Brain microvascular endothelial cell (primary cell): ENCODE measurements around the gene TFAP2A.

ENCODE experiments used
- DNase-seq: peaks from one replicate; pipeline ENCODE4 v3.0.0-alpha.2; 2020
- H3K27ac ChIP-seq: fragments of 250-450 bp; sonication (Bioruptor Pico); 2 replicates; pipeline ENCODE4 v1.5.1; 2020; ENCODE audit warnings: mild to moderate bottlenecking, moderate library complexity
- H3K27me3 ChIP-seq: fragments of 250-450 bp; sonication (Bioruptor Pico); replicated peaks from 2 replicates; pipeline ENCODE4 v1.5.1; 2020; ENCODE audit warnings: mild to moderate bottlenecking
- H3K36me3 ChIP-seq: fragments of 250-450 bp; sonication (Bioruptor Pico); replicated peaks from 2 replicates; pipeline ENCODE4 v1.5.1; 2020; ENCODE audit warnings: mild to moderate bottlenecking
- H3K4me3 ChIP-seq: 2 replicates; pipeline ENCODE4 v1.5.1; 2011; ENCODE audit warnings: low read depth, mild to moderate bottlenecking, control low read depth, low read length, moderate library complexity
- CTCF ChIP-seq: IDR thresholded peaks from 2 replicates; pipeline ENCODE4 v1.5.1; 2011; ENCODE audit warnings: low read depth, mild to moderate bottlenecking, moderate library complexity, low read length, control low read depth, inconsistent platforms; ENCODE audit errors: missing control alignments
- in situ Hi-C: cut with HindIII; loops from 2 replicates; pipeline ENCODE4 v1.10.0; 2017; ENCODE audit warnings: low sequenced_read_pairs, low pct_ligation_motif_present

TFAP2A gene

GRCh38 chr6:10396785-10397184 lies 18.1 kb downstream of the TFAP2A start:
- Histone ChIP-seq H3K27ac (no peak overlapping the region), H3K36me3 (no peaks in the 10 kb centered on the region), H3K27me3 (peaks cover 43% of the 10 kb centered on the region), H3K4me3 (no peak overlapping the region)
- in situ Hi-C loops, result no loop called here
- no peak for TF ChIP-seq CTCF
- no peak for DNase-seq

DNA sequence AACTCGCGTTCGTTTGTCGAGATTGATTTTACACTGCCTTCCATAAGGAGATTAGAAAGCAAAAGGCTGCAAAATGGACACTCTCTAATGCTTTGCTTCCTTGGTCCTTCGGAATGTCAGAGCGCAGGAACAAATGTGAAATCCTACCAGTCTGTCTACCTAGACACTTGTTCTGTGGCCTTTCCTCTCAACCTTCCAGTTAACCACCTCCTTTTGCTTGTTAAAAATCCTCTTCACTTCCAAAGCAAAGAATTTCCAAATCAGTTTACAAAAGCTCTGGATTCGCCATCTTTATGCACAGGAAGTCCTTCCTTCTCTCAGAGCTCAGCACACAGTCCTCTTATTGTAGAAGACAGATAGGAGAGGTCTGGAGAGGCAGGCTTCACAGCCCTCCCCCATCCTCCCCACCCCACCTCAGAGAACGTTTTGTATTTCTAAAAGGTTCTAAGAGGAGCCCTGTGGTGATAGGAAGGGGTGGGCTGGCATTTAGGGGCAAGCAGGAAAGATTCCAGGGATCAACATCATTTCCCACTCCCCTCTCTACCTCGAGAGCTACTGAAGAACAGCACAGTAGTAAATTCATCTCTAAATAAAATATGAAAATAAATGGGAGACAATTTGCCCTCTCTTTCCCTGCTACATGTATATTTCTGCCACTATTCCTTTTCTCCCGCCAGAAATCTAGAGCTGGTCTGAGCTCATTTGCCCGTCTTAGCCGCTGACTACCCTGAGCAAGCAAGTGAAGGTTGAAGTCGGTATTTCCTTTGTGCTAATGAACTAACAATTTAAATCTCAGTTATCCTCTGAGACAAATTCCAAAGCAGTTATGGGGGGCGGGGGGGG lies 18.9 kb downstream of the TFAP2A start:
- DNase-seq, result no peak
- Histone ChIP-seq H3K27me3 (peaks cover 52% of the 10 kb centered on the region), H3K36me3 (no peaks in the 10 kb centered on the region), H3K4me3 (peak overlapping the region; percentile 28), H3K27ac (no peak overlapping the region)
- TF ChIP-seq CTCF, result no peak
- in situ Hi-C loops, result no loop called here

DNA sequence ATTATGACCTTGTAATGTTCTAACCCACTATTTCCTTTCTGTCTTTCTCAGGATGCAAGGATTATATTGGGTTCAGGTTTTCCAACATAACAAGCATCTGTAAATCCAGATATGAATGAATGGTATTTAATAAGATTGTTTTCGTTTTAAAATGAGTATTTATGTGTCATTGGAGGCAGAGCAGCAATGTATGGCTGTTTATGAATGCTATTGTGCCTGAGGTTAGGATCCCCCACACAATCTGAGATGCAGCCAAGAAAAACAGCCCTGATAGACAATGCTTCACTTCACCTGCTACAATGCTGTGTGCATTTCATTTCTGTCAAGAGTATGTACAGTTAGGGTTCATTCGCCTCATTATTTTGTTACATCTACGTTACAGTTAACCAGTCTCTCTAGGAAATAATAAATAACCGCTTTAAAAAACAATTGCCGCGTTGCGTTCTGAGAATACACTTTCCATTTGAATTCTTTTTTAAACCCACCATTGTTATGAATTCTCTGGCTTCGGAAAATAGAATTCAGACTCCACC lies 19.6 kb downstream of the TFAP2A start:
- in situ Hi-C loops, result no loop called here
- H3K27me3 ChIP-seq, result peaks cover 59% of the 10 kb centered on the region
- H3K4me3 ChIP-seq, result peak overlapping the region; percentile 28
- TF ChIP-seq CTCF, result no peak
- no peaks in the 10 kb centered on the region for H3K36me3 ChIP-seq
- DNase-seq, result no peak
- H3K27ac ChIP-seq, result no peak overlapping the region

GRCh38 chr6:10393544-10394225 lies 21.2 kb downstream of the TFAP2A start:
- no peak for TF ChIP-seq CTCF
- in situ Hi-C loops, result no loop called here
- peaks cover 74% of the 10 kb centered on the region for H3K27me3 ChIP-seq
- H3K4me3 ChIP-seq, result no peak overlapping the region
- no peak for DNase-seq
- no peaks in the 10 kb centered on the region for H3K36me3 ChIP-seq
- H3K27ac ChIP-seq, result no peak overlapping the region

DNA sequence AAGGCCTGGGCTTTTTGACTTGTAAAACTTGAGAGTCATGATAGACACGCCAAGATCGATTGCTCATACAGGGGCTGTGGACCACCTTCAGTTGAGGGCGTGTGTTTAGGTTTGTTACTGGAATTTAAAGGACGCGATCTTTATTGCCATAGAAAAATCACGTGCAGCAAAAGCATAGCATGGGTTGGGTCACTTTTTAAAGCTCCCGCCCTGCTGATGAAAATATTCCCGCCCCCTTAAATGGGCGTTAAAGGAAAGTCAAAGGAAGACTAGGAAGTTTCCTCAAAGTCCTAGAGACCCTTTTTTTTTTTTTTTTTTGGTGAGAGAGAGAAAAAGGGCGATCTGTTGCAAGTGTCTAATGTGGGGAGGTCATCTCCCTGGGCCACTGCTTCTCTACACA lies 23.1 kb downstream of the TFAP2A start:
- TF ChIP-seq CTCF, result no peak
- Histone ChIP-seq H3K27ac (no peak overlapping the region), H3K27me3 (peaks cover 89% of the 10 kb centered on the region), H3K36me3 (no peaks in the 10 kb centered on the region), H3K4me3 (no peak overlapping the region)
- DNase-seq, result no peak
- in situ Hi-C loops, result no loop called here
